Measurements from ENCODE around the gene BCLAF1.

GRCh38 chr6:136335736-136336363 lies 46.2 kb upstream of the BCLAF1 start:
- TF ChIP-seq CTCF (IDR thresholded peaks at IDR 0.05) (no peak), POLR2A (IDR thresholded peaks at IDR 0.05) (no peak)

Measured in breast epithelium (tissue), 3 donors.